ENCODE data around the gene RBM6.
"Not testable (repeated sequence)": the region's sequence is repeated elsewhere in the genome, so short reads cannot be mapped to it uniquely, and the experiment has no call there.

DNA sequence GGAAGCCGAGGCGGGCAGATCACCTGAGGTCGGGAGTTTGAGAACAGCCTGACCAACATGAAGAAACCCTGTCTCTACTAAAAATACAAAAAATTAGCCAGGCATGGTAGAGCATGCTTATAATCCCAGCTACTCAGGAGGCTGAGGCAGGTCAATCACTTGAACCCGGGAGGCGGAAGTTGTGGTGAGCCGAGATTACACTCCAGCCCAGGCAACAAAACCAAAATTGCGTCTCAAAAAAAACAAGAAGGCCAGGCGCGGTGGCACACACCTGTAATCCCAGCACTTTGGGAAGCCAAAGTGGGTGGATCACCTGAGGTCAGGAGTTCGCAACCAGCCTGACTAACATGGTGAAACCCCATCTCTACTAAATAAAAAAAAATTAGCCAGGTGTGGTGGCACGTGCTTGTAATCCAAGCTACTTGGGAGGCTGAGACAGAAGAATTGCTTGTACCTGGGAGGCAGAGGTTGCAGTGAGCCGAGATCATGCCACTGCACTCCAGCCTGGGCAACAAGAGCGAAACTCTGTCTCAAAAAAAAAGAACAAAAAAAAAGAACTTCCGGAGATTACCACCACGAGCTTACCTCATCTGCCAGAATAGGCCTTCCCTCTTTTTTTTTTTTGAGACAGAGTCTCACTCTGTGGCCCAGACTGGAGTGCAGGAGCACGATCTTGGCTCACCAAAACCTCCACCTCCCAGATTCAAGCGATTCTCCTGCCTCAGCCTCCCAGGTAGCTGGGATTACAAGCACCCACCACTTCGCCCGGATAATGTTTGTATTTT, 22.0 kb upstream of the RBM6 start:
- not testable (repeated sequence) for TF ChIP-seq ZNF175 (tag by site-specific recombination; IDR thresholded peaks at IDR 0.05); SP2 (tag by site-specific recombination; IDR thresholded peaks at IDR 0.05); TCF7L2 (IDR thresholded peaks at IDR 0.05; ENCODE audit: borderline replicate concordance, low read depth, low read length); ZNF202 (tag by site-specific recombination; IDR thresholded peaks at IDR 0.05; ENCODE audit: borderline replicate concordance); ZBTB20 (tag by site-specific recombination; IDR thresholded peaks at IDR 0.05); ZBTB8A (tag by site-specific recombination; IDR thresholded peaks at IDR 0.05); ZFP37 (tag by site-specific recombination; IDR thresholded peaks at IDR 0.05); ZBTB1 (tag by site-specific recombination; IDR thresholded peaks at IDR 0.05); MYNN (tag by site-specific recombination; IDR thresholded peaks at IDR 0.05; ENCODE audit: borderline replicate concordance)
- TF ChIP-seq, protein P1, sequence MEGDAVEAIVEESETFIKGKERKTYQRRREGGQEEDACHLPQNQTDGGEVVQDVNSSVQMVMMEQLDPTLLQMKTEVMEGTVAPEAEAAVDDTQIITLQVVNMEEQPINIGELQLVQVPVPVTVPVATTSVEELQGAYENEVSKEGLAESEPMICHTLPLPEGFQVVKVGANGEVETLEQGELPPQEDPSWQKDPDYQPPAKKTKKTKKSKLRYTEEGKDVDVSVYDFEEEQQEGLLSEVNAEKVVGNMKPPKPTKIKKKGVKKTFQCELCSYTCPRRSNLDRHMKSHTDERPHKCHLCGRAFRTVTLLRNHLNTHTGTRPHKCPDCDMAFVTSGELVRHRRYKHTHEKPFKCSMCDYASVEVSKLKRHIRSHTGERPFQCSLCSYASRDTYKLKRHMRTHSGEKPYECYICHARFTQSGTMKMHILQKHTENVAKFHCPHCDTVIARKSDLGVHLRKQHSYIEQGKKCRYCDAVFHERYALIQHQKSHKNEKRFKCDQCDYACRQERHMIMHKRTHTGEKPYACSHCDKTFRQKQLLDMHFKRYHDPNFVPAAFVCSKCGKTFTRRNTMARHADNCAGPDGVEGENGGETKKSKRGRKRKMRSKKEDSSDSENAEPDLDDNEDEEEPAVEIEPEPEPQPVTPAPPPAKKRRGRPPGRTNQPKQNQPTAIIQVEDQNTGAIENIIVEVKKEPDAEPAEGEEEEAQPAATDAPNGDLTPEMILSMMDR (tag by site-specific recombination; IDR thresholded peaks at IDR 0.05) = not testable (repeated sequence)
- TF ChIP-seq, protein P2, sequence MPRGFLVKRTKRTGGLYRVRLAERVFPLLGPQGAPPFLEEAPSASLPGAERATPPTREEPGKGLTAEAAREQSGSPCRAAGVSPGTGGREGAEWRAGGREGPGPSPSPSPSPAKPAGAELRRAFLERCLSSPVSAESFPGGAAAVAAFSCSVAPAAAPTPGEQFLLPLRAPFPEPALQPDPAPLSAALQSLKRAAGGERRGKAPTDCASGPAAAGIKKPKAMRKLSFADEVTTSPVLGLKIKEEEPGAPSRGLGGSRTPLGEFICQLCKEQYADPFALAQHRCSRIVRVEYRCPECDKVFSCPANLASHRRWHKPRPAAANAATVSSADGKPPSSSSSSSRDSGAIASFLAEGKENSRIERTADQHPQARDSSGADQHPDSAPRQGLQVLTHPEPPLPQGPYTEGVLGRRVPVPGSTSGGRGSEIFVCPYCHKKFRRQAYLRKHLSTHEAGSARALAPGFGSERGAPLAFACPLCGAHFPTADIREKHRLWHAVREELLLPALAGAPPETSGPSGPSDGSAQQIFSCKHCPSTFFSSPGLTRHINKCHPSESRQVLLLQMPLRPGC (tag by site-specific recombination; IDR thresholded peaks at IDR 0.05) = not testable (repeated sequence)
- TF ChIP-seq, protein P3, sequence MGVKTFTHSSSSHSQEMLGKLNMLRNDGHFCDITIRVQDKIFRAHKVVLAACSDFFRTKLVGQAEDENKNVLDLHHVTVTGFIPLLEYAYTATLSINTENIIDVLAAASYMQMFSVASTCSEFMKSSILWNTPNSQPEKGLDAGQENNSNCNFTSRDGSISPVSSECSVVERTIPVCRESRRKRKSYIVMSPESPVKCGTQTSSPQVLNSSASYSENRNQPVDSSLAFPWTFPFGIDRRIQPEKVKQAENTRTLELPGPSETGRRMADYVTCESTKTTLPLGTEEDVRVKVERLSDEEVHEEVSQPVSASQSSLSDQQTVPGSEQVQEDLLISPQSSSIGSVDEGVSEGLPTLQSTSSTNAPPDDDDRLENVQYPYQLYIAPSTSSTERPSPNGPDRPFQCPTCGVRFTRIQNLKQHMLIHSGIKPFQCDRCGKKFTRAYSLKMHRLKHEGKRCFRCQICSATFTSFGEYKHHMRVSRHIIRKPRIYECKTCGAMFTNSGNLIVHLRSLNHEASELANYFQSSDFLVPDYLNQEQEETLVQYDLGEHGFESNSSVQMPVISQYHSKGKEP (tag by site-specific recombination; IDR thresholded peaks at IDR 0.05) = not testable (repeated sequence)
- TF ChIP-seq, protein P4, sequence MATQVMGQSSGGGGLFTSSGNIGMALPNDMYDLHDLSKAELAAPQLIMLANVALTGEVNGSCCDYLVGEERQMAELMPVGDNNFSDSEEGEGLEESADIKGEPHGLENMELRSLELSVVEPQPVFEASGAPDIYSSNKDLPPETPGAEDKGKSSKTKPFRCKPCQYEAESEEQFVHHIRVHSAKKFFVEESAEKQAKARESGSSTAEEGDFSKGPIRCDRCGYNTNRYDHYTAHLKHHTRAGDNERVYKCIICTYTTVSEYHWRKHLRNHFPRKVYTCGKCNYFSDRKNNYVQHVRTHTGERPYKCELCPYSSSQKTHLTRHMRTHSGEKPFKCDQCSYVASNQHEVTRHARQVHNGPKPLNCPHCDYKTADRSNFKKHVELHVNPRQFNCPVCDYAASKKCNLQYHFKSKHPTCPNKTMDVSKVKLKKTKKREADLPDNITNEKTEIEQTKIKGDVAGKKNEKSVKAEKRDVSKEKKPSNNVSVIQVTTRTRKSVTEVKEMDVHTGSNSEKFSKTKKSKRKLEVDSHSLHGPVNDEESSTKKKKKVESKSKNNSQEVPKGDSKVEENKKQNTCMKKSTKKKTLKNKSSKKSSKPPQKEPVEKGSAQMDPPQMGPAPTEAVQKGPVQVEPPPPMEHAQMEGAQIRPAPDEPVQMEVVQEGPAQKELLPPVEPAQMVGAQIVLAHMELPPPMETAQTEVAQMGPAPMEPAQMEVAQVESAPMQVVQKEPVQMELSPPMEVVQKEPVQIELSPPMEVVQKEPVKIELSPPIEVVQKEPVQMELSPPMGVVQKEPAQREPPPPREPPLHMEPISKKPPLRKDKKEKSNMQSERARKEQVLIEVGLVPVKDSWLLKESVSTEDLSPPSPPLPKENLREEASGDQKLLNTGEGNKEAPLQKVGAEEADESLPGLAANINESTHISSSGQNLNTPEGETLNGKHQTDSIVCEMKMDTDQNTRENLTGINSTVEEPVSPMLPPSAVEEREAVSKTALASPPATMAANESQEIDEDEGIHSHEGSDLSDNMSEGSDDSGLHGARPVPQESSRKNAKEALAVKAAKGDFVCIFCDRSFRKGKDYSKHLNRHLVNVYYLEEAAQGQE (tag by site-specific recombination; IDR thresholded peaks at IDR 0.05) = not testable (repeated sequence)
- TF ChIP-seq, protein P5, sequence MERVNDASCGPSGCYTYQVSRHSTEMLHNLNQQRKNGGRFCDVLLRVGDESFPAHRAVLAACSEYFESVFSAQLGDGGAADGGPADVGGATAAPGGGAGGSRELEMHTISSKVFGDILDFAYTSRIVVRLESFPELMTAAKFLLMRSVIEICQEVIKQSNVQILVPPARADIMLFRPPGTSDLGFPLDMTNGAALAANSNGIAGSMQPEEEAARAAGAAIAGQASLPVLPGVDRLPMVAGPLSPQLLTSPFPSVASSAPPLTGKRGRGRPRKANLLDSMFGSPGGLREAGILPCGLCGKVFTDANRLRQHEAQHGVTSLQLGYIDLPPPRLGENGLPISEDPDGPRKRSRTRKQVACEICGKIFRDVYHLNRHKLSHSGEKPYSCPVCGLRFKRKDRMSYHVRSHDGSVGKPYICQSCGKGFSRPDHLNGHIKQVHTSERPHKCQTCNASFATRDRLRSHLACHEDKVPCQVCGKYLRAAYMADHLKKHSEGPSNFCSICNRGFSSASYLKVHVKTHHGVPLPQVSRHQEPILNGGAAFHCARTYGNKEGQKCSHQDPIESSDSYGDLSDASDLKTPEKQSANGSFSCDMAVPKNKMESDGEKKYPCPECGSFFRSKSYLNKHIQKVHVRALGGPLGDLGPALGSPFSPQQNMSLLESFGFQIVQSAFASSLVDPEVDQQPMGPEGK (tag by site-specific recombination; IDR thresholded peaks at IDR 0.05) = not testable (repeated sequence)

All from HEK293 (cell line).